SU-DHL-6 (cell line): ENCODE data around the gene HNRNPM.

Source experiments
- H2AFZ ChIP-seq: fragments of 200-600 bp; sonication (generic); 2 replicates; pipeline ENCODE4 v1.6.1; 2014; ENCODE audit warnings: low read depth, mild to moderate bottlenecking, moderate library complexity, mixed read lengths, antibody characterized with exemption, low read length; ENCODE audit not compliant: severe bottlenecking
- H3F3A ChIP-seq: fragments of 200-600 bp; shearing (Covaris generic); 2 replicates; pipeline ENCODE4 v1.6.0; 2016; ENCODE audit warnings: antibody characterized with exemption, mild to moderate bottlenecking; ENCODE audit not compliant: insufficient read depth
- H3K27ac ChIP-seq: fragments of 200-600 bp; sonication (generic); 2 replicates; pipeline ENCODE4 v1.5.1; 2016; ENCODE audit warnings: low read depth, mild to moderate bottlenecking, low read length, moderate library complexity, mixed read lengths
- H3K27me3 ChIP-seq: fragments of 200-600 bp; sonication (generic), shearing (Covaris generic); 2 replicates; pipeline ENCODE4 v1.6.0; 2014; ENCODE audit warnings: mild to moderate bottlenecking, low read length
- H3K36me3 ChIP-seq: fragments of 200-600 bp; sonication (generic); 2 replicates; pipeline ENCODE4 v1.6.1; 2014; ENCODE audit warnings: mild to moderate bottlenecking, low read length, mixed read lengths
- H3K4me2 ChIP-seq: fragments of 300-600, 200-600 bp; shearing (Covaris generic), sonication (generic); 2 replicates; pipeline ENCODE4 v1.6.0; 2014; ENCODE audit warnings: low read length, low read depth, mild to moderate bottlenecking; ENCODE audit not compliant: poor library complexity, severe bottlenecking
- H3K4me3 ChIP-seq: fragments of 200-600 bp; sonication (generic); 2 replicates; pipeline ENCODE4 v1.5.1; 2014; ENCODE audit warnings: antibody characterized with exemption, low read length, mild to moderate bottlenecking, mixed read lengths; ENCODE audit not compliant: insufficient read depth, poor library complexity, severe bottlenecking
- H3K79me2 ChIP-seq: fragments of 200-600 bp; sonication (generic); 2 replicates; pipeline ENCODE4 v1.6.1; 2014; ENCODE audit warnings: mild to moderate bottlenecking, low read length, moderate library complexity; ENCODE audit not compliant: insufficient read depth
- H3K9ac ChIP-seq: fragments of 200-600 bp; sonication (generic); 2 replicates; pipeline ENCODE4 v1.7.0; 2014; ENCODE audit warnings: mild to moderate bottlenecking, low read length
- H3K9me2 ChIP-seq: fragments of 200-600 bp; sonication (generic); replicated peaks from 2 replicates; pipeline ENCODE4 v1.6.1; 2014; ENCODE audit warnings: low read length; ENCODE audit not compliant: insufficient read depth
- H3K9me3 ChIP-seq: fragments of 200-600 bp; sonication (generic); 2 replicates; pipeline ENCODE4 v1.6.1; 2014; ENCODE audit warnings: low read length, mixed read lengths; ENCODE audit not compliant: insufficient read depth
- H4K20me1 ChIP-seq: fragments of 200-600 bp; sonication (generic); 2 replicates; pipeline ENCODE4 v1.6.1; 2014; ENCODE audit warnings: low read depth, mild to moderate bottlenecking, antibody characterized with exemption, low read length, moderate library complexity, mixed read lengths
- EZH2phosphoT487 ChIP-seq: fragments of 200-600 bp; sonication (generic), shearing (Covaris generic); conservative IDR thresholded peaks from 2 replicates; pipeline ENCODE4 v1.6.1; 2018; ENCODE audit warnings: mild to moderate bottlenecking, antibody characterized with exemption, low read length, moderate library complexity, mixed read lengths
- TF ChIP-seq, protein P1 (sequence below): fragments of 200-600 bp; sonication (generic); IDR thresholded peaks from one replicate; pipeline ENCODE4 v1.5.1; 2017; ENCODE audit warnings: antibody characterized with exemption, mild to moderate bottlenecking, low read length, moderate library complexity; ENCODE audit not compliant: insufficient read depth, poor library complexity, severe bottlenecking

HNRNPM gene

GRCh38 chr19:8457827-8458226, 13.1 kb downstream of the HNRNPM start:
- H3K27ac ChIP-seq, result no peak overlapping the region
- no peaks in the 10 kb centered on the region for H3K9me2 ChIP-seq
- no peak overlapping the region for H3K4me3 ChIP-seq
- H4K20me1 ChIP-seq, result peaks cover 75% of the 10 kb centered on the region
- no peaks in the 10 kb centered on the region for H3K27me3 ChIP-seq
- H3F3A ChIP-seq, result 0 out of 2 replicates have a peak, but pooled peaks cover 5% of the 10 kb centered on the region
- H3K9ac ChIP-seq, result no peak overlapping the region
- peaks cover 30% of the 10 kb centered on the region for H3K36me3 ChIP-seq
- peaks cover 100% of the 10 kb centered on the region for H3K79me2 ChIP-seq
- TF ChIP-seq EZH2phosphoT487, result no peak
- TF ChIP-seq, protein P1, sequence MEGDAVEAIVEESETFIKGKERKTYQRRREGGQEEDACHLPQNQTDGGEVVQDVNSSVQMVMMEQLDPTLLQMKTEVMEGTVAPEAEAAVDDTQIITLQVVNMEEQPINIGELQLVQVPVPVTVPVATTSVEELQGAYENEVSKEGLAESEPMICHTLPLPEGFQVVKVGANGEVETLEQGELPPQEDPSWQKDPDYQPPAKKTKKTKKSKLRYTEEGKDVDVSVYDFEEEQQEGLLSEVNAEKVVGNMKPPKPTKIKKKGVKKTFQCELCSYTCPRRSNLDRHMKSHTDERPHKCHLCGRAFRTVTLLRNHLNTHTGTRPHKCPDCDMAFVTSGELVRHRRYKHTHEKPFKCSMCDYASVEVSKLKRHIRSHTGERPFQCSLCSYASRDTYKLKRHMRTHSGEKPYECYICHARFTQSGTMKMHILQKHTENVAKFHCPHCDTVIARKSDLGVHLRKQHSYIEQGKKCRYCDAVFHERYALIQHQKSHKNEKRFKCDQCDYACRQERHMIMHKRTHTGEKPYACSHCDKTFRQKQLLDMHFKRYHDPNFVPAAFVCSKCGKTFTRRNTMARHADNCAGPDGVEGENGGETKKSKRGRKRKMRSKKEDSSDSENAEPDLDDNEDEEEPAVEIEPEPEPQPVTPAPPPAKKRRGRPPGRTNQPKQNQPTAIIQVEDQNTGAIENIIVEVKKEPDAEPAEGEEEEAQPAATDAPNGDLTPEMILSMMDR, result no peak
- H2AFZ ChIP-seq, result no peak overlapping the region
- no peaks in the 10 kb centered on the region for H3K9me3 ChIP-seq
- H3K4me2 ChIP-seq, result no peak overlapping the region

- Histone ChIP-seq H3K27ac (no peak overlapping the region), H3K9me3 (no peaks in the 10 kb centered on the region), H4K20me1 (peaks cover 76% of the 10 kb centered on the region), H3F3A (0 out of 2 replicates have a peak, but pooled peaks cover 5% of the 10 kb centered on the region), H3K9me2 (no peaks in the 10 kb centered on the region), H3K27me3 (no peaks in the 10 kb centered on the region), H3K4me3 (no peak overlapping the region), H3K9ac (no peak overlapping the region), H3K36me3 (peaks cover 33% of the 10 kb centered on the region), H3K79me2 (peaks cover 100% of the 10 kb centered on the region), H3K4me2 (no peak overlapping the region), H2AFZ (no peak overlapping the region)
- TF ChIP-seq EZH2phosphoT487, result no peak
- TF ChIP-seq, protein P1, result no peak
These were observed 13.6 kb downstream of the HNRNPM start for GRCh38 chr19:8458380-8458779.

- Histone ChIP-seq H3K9me3 (no peaks in the 10 kb centered on the region), H3K36me3 (peaks cover 38% of the 10 kb centered on the region), H3K4me2 (no peak overlapping the region), H3K27me3 (no peaks in the 10 kb centered on the region), H4K20me1 (peaks cover 70% of the 10 kb centered on the region), H2AFZ (no peak overlapping the region), H3K79me2 (peaks cover 99% of the 10 kb centered on the region), H3K4me3 (no peak overlapping the region), H3K27ac (no peak overlapping the region), H3K9ac (no peak overlapping the region), H3F3A (0 out of 2 replicates have a peak, but pooled peaks cover 5% of the 10 kb centered on the region), H3K9me2 (no peaks in the 10 kb centered on the region)
- TF ChIP-seq EZH2phosphoT487, result no peak
- TF ChIP-seq, protein P1, result no peak
These were observed 14.3 kb downstream of the HNRNPM start for GRCh38 chr19:8459095-8459494.
